Measurements from ENCODE around the gene TBXAS1.
"Not testable (repeated sequence)": the region's sequence is repeated elsewhere in the genome, so short reads cannot be mapped to it uniquely, and the experiment has no call there.

Gene TBXAS1

GRCh38 chr7:139823959-139824521 is 5.0 kb upstream of the TBXAS1 start:
- in situ Hi-C loops (cut with HindIII; ENCODE audit: low sequenced_read_pairs): no loop called here

GRCh38 chr7:139825666-139826290 is 3.3 kb upstream of the TBXAS1 start:
- in situ Hi-C loops (cut with HindIII; ENCODE audit: low sequenced_read_pairs): no loop called here

GRCh38 chr7:139827042-139827441 is 2.0 kb upstream of the TBXAS1 start:
- in situ Hi-C loops (cut with HindIII; ENCODE audit: low sequenced_read_pairs): no loop called here

DNA sequence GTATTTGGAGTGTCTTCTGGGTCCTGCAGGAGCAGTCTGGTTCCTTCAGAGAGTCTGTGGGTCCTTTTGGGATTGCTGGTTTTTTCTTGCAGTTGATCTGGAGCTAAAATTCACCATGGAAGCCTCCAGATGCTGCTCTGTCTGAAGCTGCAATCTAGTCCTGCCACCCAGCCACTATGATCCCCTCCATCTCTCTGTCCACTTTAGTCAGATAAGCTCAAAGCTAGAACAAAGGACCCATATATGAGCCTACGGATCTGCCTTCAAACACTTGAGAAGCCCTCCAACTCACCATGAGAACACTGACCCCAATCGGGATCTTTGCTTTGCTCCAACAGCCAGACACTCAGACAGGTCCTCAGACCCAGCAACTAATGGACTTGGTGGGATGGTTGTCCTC is 618 bp upstream of the TBXAS1 start:
- in situ Hi-C loops (cut with HindIII; ENCODE audit: low sequenced_read_pairs): no loop called here

GRCh38 chr7:139829775-139830117 is 682 bp downstream of the TBXAS1 start:
- in situ Hi-C loops (cut with HindIII; ENCODE audit: low sequenced_read_pairs): no loop called here

GRCh38 chr7:139830292-139830691 is 1.2 kb downstream of the TBXAS1 start:
- in situ Hi-C loops (cut with HindIII; ENCODE audit: low sequenced_read_pairs): no loop called here

- in situ Hi-C loops (cut with HindIII; ENCODE audit: low sequenced_read_pairs): no loop called here
Observed at GRCh38 chr7:139830782-139831501, 1.9 kb downstream of the TBXAS1 start.

DNA sequence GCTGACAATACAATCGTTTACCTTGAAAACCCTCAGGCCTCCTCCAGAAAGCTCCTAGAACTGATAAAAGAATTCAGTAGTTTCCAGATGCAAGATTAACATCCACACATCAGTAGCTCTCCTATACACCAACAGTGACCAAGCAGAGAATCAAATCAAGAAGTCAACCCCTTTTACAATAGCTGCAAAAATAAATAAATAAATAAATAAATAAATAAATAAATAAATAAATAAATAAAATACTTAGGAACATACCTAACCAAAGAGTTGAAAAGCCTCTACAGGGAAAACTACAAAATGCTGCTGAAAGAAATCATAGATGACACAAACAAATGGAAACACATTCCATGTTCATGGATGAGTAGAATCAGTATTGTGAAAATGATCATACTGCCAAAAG is 6.8 kb downstream of the TBXAS1 start:
- in situ Hi-C loops (cut with HindIII; ENCODE audit: low sequenced_read_pairs): not testable (repeated sequence)

DNA sequence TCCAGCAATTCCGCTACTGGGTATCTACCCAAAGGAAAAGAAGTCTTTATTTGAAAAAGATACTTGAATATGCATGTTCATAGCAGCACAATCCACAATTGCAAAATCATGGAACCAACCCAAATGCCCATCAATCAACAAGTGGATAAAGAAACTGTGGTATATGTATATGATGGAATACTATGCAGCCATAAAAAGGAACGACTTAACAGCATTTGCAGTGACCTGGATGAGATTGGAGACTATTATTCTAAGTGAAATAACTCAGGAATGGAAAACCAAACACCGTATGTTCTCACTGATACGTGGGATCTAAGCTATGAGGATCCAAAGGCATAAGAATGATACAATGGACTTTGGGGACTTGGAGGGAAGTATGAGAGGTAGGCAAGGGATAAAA is 8.2 kb downstream of the TBXAS1 start:
- in situ Hi-C loops (cut with HindIII; ENCODE audit: low sequenced_read_pairs): not testable (repeated sequence)

DNA sequence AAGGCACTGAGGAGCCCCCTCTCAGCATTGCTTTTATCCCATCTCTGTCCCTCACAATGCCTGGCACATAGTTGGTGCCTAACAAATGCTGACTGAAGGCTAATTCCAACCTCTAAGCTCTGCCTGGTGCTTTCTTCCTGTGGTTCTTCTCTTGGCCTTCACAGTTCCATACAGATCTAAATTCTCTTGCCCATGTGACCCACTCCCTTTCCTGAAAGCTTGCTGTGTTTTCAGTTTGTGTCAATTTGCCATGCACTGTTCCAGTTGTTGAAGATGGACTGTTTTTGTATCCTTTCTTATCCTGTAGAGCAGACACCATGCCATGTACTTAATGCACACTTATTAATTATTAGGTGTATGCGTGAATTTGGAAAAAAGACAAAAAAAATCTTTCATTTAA is 9.2 kb downstream of the TBXAS1 start:
- in situ Hi-C loops (cut with HindIII; ENCODE audit: low sequenced_read_pairs): no loop called here

DNA sequence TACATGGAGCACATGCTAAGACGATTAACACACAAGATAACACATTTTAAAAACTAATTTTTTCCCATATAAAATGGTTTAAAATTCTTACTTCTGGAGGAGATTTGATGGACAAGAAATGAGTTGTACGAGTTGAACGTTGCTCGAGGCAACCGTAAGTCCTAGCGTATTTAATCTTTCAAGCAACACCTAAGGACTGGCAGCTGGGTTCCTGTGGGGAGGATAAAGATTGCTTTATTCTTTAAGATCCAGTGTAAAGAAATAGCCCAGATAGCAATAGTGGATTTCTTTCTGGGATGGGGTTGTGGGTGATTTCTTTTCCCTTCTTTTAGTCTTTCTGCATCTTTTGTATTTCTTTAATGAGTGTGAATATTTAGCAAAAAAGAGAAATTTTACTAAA is 9.8 kb downstream of the TBXAS1 start:
- in situ Hi-C loops (cut with HindIII; ENCODE audit: low sequenced_read_pairs): no loop called here

- in situ Hi-C loops (cut with HindIII; ENCODE audit: low sequenced_read_pairs): no loop called here
Observed at GRCh38 chr7:139840776-139841175, 11.7 kb downstream of the TBXAS1 start.

GRCh38 chr7:139842401-139843210 is 13.5 kb downstream of the TBXAS1 start:
- in situ Hi-C loops (cut with HindIII; ENCODE audit: low sequenced_read_pairs): no loop called here

DNA sequence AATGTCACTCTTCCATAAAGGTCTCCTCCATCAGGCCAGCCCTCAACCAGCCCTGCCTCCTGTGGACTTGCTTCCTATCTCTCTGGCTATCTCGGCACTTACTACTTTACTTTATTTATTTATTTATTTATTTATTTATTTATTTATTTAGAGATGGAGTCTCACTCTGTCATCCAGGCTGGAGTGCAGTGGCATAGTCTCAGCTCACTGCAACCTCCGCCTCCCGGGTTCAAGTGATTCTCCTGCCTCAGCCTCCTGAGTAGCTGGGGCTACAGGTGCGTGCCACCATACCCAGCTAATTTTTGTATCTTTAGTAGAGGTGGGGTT is 14.1 kb downstream of the TBXAS1 start:
- in situ Hi-C loops (cut with HindIII; ENCODE audit: low sequenced_read_pairs): not testable (repeated sequence)

DNA sequence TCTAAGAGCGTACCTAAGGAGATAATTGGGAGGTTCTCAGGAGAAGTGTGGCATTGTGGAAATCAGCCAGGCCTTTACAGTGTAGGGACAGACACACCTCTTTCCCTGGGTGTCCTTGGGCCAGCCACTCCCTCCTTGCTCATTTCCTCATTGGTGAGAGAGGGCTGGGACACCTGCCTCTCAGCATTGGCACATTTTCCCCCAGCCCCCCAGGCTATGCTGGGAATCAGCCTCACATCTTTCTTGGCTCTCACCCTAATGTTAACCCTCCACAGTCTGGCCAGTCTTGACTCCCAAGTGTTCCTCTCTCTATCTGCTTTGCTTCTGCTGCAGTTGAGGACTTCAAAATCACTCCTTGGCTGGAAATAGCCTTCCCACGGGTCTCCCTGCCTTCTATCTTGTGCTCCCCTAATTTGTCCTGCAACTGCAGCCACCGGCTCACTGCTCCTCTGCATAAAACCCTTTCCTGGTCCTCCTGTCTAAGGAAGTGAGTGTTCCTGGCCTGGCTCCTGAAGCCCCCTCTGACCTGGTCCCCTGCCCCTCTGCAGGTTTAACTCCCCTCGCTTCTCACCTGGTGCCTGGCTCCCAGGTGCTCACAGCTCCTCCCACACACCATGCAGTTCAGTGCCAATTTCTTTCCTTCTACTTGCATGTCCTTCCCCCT is 15.8 kb downstream of the TBXAS1 start:
- in situ Hi-C loops (cut with HindIII; ENCODE audit: low sequenced_read_pairs): no loop called here

GRCh38 chr7:139845443-139845805 is 16.4 kb downstream of the TBXAS1 start:
- in situ Hi-C loops (cut with HindIII; ENCODE audit: low sequenced_read_pairs): no loop called here

DNA sequence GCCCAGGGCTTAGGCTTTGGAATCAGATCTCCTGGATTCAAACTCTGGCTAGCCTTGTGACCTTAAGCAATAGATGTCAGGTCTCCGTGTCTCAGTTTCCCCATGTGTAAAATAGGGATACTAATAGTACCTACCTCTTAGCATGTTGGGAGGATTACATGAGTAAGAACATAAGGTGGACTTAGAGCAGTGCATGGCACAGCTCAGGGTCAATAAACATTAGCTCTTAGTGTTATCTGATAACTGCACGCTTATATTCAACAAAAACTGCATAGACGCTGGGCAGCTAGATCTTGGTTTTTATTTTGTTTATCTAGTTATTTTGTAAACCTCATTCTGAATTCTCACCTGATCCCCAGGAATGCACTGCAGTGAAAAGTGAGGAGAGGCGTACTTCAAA is 17.2 kb downstream of the TBXAS1 start:
- in situ Hi-C loops (cut with HindIII; ENCODE audit: low sequenced_read_pairs): no loop called here

DNA sequence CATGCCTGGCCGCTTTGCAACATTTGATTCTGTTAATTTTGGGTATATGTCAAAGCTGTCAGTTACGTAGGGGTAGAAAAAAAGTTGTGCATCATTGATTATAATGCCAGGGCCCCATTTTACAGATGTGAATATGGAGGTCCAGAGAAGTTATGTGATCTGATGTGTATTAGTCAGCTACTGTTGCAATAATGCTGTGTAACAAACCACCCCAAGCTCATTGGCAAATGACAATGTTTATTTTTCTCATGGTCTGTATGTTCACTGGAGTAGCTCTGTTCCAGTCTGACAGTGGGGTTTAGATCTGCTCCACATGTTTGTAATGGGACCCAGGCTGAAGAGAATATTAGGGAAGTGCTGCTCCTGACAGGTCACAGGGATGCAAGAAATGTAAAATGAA is 19.2 kb downstream of the TBXAS1 start:
- in situ Hi-C loops (cut with HindIII; ENCODE audit: low sequenced_read_pairs): no loop called here

DNA sequence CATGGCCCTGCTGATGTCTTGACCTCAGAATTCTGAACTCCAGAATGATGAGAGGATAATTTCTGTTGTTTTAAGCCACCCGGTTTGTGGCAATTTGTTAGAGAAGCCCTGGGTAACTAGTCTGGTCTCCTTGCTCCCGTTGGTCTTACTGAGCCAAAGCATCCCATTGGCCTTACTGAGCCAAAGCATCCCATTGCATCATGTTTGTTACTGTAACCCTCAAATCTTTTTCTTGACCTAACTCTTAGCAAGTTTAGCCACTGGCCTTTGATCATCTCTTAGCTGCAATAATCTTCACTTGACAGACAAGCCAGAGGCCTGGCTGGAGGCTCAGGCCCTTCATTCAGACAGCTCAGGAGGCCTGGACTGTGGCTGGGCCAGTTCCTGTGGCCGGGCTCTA is 21.8 kb downstream of the TBXAS1 start:
- in situ Hi-C loops (cut with HindIII; ENCODE audit: low sequenced_read_pairs): no loop called here

DNA sequence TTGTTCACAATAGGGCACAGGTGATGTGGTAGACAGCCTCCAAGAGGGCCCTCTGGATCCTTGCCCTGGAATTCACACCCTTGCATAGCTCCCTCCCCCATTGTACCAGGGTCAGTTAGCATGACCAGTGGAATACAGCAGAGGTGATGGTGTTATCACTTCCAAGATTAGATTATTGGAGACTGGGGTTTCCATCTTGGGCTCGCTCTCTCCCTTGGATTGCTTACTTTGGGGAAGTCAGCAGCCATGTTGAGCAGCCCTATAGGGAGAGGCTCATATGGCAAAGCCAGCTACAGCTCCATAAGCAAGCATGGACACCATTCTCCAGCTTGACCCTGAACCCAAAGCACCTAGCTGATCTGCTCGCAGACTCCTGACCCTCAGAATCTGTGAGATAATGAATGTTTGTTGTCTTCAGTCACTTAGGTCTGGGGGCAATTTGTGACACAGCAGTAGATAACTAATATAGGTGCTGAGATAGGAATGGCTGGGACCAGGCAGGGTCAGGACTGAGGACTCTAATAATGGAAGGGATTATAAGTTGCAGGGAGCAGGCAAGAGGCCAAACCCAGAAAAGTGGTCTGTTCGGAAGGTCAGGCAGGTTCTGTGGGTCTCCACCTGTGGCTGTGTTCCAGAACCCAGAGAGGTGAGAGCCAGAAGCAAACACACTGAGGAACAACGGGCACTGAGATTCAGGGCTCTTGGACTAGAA is 22.9 kb downstream of the TBXAS1 start:
- in situ Hi-C loops (cut with HindIII; ENCODE audit: low sequenced_read_pairs): no loop called here

GRCh38 chr7:139852482-139852845 is 23.4 kb downstream of the TBXAS1 start:
- in situ Hi-C loops (cut with HindIII; ENCODE audit: low sequenced_read_pairs): no loop called here

Measured in DLD1 (cell line).